Hepatocyte (in vitro differentiated cells): ENCODE results near the gene DIRAS1.

ENCODE experiments used
- CTCF ChIP-seq: fragments of 200-600 bp; sonication (generic); IDR thresholded peaks from 2 replicates; pipeline ENCODE4 v1.5.1; 2016; ENCODE audit warnings: antibody characterized with exemption, mild to moderate bottlenecking; ENCODE audit not compliant: poor library complexity
- EZH2 ChIP-seq: fragments of 200-600 bp; sonication (generic); IDR thresholded peaks from 2 replicates; pipeline ENCODE4 v1.6.1; 2016; ENCODE audit warnings: antibody characterized with exemption, mild to moderate bottlenecking, borderline replicate concordance

GRCh38 chr19:2724148-2724557 lies 3.0 kb upstream of the DIRAS1 start:
- TF ChIP-seq EZH2: no peak
- TF ChIP-seq CTCF: no peak
